ENCODE results near the gene HAP1. TPM values are rescaled to one million over a fixed set of nuclear protein-coding genes. Genes with fewer than 3 reads are reported as not detected.

Gene HAP1
- polyA plus RNA-seq, 2 of the 4 experiments (the other 2 are of a cell fraction): 1.6 to 2.2 TPM

DNA sequence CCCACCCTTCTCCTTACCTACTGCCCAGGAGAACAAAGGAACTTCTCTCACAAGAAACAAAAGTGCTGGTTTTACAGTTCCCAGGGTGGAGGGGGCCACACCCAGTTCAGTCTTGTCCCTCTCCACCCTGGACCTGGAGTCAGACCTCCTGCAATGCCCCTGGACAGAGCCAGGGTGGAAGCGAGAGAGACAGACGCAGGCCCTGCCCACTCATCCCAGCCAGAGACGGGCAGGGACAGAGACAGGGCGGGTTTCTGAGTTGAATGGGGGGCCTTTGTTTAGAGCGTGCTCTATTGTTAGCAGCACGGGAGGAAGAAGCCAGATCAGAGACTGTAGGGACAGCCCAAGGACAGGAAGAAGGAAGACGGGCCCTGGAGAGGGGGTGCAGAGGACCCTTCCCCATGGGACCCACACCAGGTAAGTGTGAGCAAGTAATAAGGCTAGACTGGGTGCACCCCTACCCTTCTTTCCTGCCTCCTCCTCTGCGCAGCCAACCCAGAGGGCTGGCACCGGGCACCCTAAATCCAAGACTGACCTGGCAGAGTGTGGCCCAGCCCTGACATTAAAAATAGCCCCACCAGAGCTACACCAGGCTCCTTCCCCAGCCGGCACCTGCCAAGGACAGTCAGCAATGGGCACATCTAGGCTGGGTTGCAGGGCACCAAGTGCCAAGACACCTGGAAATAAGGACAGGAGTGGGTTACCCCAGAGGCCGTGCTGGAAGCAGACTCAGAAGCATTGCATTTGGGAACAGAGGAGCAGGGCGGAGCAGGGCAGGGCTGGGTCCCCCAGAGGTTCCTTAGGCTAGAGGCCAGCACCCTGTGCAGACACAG, 41.2 kb upstream of the HAP1 start:
- peak overlapping the region; percentile 89 to 93 for H3K27ac ChIP-seq
- no peak overlapping the region for H3K4me3 ChIP-seq
- DNase-seq (ENCODE audit: low read depth in 1 of 2, low spot score in 1 of 2) (peak in 1 of 2 experiments; percentile 81), ATAC-seq (no peak), FAIRE-seq (no peak)
- TF ChIP-seq, protein P1, sequence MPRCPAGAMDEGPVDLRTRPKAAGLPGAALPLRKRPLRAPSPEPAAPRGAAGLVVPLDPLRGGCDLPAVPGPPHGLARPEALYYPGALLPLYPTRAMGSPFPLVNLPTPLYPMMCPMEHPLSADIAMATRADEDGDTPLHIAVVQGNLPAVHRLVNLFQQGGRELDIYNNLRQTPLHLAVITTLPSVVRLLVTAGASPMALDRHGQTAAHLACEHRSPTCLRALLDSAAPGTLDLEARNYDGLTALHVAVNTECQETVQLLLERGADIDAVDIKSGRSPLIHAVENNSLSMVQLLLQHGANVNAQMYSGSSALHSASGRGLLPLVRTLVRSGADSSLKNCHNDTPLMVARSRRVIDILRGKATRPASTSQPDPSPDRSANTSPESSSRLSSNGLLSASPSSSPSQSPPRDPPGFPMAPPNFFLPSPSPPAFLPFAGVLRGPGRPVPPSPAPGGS (IDR thresholded peaks at IDR 0.05): no peak
- TF ChIP-seq MAFK (IDR thresholded peaks at IDR 0.05; ENCODE audit: partially characterized antibody) (peak; percentile 22), CEBPB (IDR thresholded peaks at IDR 0.05) (no peak), RFX5 (IDR thresholded peaks at IDR 0.05) (no peak)
- CTCF ChIA-PET: interaction anchor here (1.8 to 96.0 kb wide), 3 partner anchors 12 to 79 kb away, joined by 4 to 3262 read pairs (median 3262); partner anchors contain the start of genes FKBP10, GAST, HAP1 and JUP
- no peaks in the 10 kb centered on the region for H3K9me3 ChIP-seq
- WGBS (ENCODE audit: missing lambda C conversion rate): 56% methylated on average over 12 of the region's 12 CpGs
- H3K4me1 ChIP-seq: peaks cover 86% of the 10 kb centered on the region
- POLR2A ChIA-PET: interaction anchor here (0.6 to 3.2 kb wide), 4 partner anchors 10 to 25 kb away, joined by 4 to 55 read pairs (median 22); partner anchors contain the start of gene JUP
- H3K4me2 ChIP-seq: peak overlapping the region; percentile 87

DNA sequence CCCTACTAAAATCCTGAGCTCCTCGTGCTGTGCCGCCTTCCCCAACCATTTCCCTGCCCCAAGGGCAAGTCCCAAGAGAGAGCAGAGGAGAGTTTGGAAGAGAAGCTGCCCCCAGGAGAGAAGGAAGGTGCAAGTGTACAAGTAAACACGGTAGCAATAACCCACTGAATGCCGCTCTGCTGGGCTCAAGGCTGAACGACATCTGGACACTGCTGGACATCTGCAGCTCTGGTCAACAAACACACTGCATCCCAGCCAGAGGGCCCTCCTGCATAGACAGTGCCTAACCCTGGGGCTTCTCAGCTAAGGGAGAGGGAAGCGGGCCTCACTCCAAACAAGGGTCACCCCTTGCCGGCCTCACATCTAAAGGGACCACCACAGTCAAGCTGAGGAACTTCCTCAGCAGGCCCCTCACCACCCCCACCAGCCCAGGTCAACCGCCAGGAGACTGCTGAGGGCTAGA, 39.3 kb upstream of the HAP1 start:
- no peak for DNase-seq (ENCODE audit: low read depth in 1 of 2, low spot score in 1 of 2)
- H3K27ac ChIP-seq: peak overlapping the region; percentile 89 to 93
- ChIA-PET POLR2A (interaction anchor here (0.9 to 2.3 kb wide), 7 partner anchors 11 to 85 kb away, joined by 3 to 17 read pairs (median 4); partner anchors contain the start of genes FKBP10 and JUP), CTCF (interaction anchor here (1.8 to 96.0 kb wide), 3 partner anchors 14 to 78 kb away, joined by 4 to 3262 read pairs (median 3262); partner anchors contain the start of genes FKBP10, GAST, HAP1 and JUP)
- FAIRE-seq: no peak
- no peak for ATAC-seq
- no peaks in the 10 kb centered on the region for H3K9me3 ChIP-seq
- 0 out of 5 replicates have a peak, but pooled peaks of 1 of the 2 experiments have one; percentile 6 for TF ChIP-seq JUN (IDR thresholded peaks at IDR 0.05)
- TF ChIP-seq KDM1A (IDR thresholded peaks at IDR 0.05; ENCODE audit: low read depth): no peak
- peaks cover 73% of the 10 kb centered on the region for H3K4me1 ChIP-seq
- 0 out of 3 replicates have a peak overlapping the region, but pooled peaks have one; percentile 7 for H3K4me3 ChIP-seq
- H3K4me2 ChIP-seq: peak overlapping the region; percentile 87
- 46% methylated on average over 8 of the region's 8 CpGs for WGBS (ENCODE audit: missing lambda C conversion rate)

DNA sequence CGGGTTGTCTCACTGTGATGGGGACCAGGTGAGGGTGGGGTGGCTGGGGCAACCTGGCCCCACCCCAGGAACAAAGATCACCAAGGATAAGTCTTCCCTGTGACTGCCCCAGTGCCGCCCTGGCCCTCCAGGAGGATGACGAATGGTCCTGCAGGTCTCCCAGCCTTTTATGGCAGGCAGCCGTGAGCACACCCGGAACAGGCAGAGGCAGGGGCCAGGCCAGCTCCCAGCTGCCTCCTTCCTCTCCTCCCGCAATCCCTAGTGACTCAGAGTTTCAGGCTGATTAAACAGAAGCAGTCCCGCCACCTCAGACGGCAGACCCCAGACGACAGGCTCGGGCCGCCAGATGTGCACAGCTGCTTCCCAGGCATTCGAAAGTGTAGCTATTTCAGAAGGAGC, 38.7 kb upstream of the HAP1 start:
- 7% methylated on average over 12 of the region's 12 CpGs for WGBS (ENCODE audit: missing lambda C conversion rate)
- Histone ChIP-seq H3K4me1 (peaks cover 67% of the 10 kb centered on the region), H3K4me3 (0 out of 3 replicates have a peak overlapping the region, but pooled peaks have one; percentile 7), H3K9me3 (no peaks in the 10 kb centered on the region), H3K27ac (peak overlapping the region; percentile 89 to 93), H3K4me2 (peak overlapping the region; percentile 87)
- TF ChIP-seq RAD21 (conservative IDR thresholded peaks at IDR 0.05 in 1 of 2, IDR thresholded peaks at IDR 0.05 in 1 of 2) (peak in 1 of 2 experiments; percentile 3; a peak in 1 of 5 replicates), PHF8 (IDR thresholded peaks at IDR 0.05; ENCODE audit: borderline replicate concordance, low read depth) (no peak), EHF (CRISPR knock-in tag; IDR thresholded peaks at IDR 0.05) (peak; percentile 27; the same call in 1 of the 2 replicates), JUN (IDR thresholded peaks at IDR 0.05) (0 out of 5 replicates have a peak, but pooled peaks of 1 of the 2 experiments have one; percentile 25), GATA3 (IDR thresholded peaks at IDR 0.05; ENCODE audit: borderline replicate concordance) (peak; percentile 27; the same call in 1 of the 2 replicates), SMC3 (IDR thresholded peaks at IDR 0.05) (peak; percentile 17; the same call in 1 of the 3 replicates), ZFP36 (IDR thresholded peaks at IDR 0.05; ENCODE audit: borderline replicate concordance, partially characterized antibody) (peak; percentile 39), CHD2 (IDR thresholded peaks at IDR 0.05; ENCODE audit: low read length, partially characterized antibody) (no peak), MAZ (IDR thresholded peaks at IDR 0.05; ENCODE audit: borderline replicate concordance, low read depth, low read length) (no peak), ZC3H11A (IDR thresholded peaks at IDR 0.05) (no peak), FOSL2 (IDR thresholded peaks at IDR 0.05) (peak; percentile 51; the same call in 1 of the 2 replicates), FOSL2 (CRISPR knock-in tag; IDR thresholded peaks at IDR 0.05) (peak; percentile 74), HOXB13 (CRISPR knock-in tag; IDR thresholded peaks at IDR 0.05; ENCODE audit: low read depth) (no peak)
- TF ChIP-seq, protein P1 (IDR thresholded peaks at IDR 0.05): 0 out of 3 replicates have a peak, but pooled peaks have one; percentile 16
- TF ChIP-seq, protein P2, sequence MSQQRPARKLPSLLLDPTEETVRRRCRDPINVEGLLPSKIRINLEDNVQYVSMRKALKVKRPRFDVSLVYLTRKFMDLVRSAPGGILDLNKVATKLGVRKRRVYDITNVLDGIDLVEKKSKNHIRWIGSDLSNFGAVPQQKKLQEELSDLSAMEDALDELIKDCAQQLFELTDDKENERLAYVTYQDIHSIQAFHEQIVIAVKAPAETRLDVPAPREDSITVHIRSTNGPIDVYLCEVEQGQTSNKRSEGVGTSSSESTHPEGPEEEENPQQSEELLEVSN (IDR thresholded peaks at IDR 0.05; ENCODE audit: borderline replicate concordance, low read depth): peak; percentile 38; the same call in 1 of the 2 replicates
- TF ChIP-seq, protein P3, sequence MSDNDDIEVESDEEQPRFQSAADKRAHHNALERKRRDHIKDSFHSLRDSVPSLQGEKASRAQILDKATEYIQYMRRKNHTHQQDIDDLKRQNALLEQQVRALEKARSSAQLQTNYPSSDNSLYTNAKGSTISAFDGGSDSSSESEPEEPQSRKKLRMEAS (IDR thresholded peaks at IDR 0.05): peak; percentile 53; the same call in 1 of the 2 replicates
- peak; percentile 89 to 90 for DNase-seq (ENCODE audit: low read depth in 1 of 2, low spot score in 1 of 2)
- ChIA-PET POLR2A (interaction anchor here (0.9 to 2.3 kb wide), 7 partner anchors 10 to 85 kb away, joined by 3 to 17 read pairs (median 4); partner anchors contain the start of genes FKBP10 and JUP), CTCF (interaction anchor here (52.0 to 96.0 kb wide), 2 partner anchors 15 to 23 kb away, joined by 3262 read pairs; partner anchors contain the start of genes FKBP10, GAST, HAP1 and JUP)
- peak; percentile 46 to 58 for ATAC-seq
- FAIRE-seq: no peak
